ENCODE measurements around the gene WDR48.

Gene WDR48

DNA sequence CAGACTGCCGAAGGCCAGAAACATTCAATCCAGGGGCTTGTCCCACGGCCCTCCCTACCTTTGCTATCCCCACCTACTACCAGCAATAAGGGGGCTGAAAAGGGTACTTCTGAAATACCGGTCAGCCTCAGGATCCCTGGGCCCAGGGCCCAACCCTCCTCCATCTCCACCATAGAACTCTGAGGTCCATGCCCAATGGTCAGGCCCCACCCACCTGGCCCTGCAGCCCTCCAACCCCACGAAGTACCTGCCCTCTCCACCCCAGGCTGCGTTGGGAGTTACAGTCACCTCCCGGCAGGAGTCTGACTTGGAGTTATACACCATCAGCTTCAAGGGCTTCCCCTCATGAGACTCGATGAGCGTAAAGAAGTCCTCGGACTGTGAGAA, 48.7 kb downstream of the WDR48 start:
- TF ChIP-seq, protein P1, sequence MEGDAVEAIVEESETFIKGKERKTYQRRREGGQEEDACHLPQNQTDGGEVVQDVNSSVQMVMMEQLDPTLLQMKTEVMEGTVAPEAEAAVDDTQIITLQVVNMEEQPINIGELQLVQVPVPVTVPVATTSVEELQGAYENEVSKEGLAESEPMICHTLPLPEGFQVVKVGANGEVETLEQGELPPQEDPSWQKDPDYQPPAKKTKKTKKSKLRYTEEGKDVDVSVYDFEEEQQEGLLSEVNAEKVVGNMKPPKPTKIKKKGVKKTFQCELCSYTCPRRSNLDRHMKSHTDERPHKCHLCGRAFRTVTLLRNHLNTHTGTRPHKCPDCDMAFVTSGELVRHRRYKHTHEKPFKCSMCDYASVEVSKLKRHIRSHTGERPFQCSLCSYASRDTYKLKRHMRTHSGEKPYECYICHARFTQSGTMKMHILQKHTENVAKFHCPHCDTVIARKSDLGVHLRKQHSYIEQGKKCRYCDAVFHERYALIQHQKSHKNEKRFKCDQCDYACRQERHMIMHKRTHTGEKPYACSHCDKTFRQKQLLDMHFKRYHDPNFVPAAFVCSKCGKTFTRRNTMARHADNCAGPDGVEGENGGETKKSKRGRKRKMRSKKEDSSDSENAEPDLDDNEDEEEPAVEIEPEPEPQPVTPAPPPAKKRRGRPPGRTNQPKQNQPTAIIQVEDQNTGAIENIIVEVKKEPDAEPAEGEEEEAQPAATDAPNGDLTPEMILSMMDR (IDR thresholded peaks at IDR 0.05): no peak

GRCh38 chr3:39101022-39101689, 49.3 kb downstream of the WDR48 start:
- no peak overlapping the region for H3K27ac ChIP-seq
- TF ChIP-seq, protein P1 (IDR thresholded peaks at IDR 0.05): peak; percentile 33
- DNase-seq (ENCODE audit: low spot score): no peak
- no peak overlapping the region for H3K4me3 ChIP-seq

More for the DNA sequence above, 48.7 kb downstream of the WDR48 start:
- no peak for DNase-seq (ENCODE audit: low spot score)
- Histone ChIP-seq H3K4me3 (no peak overlapping the region), H3K27ac (no peak overlapping the region)

DNA sequence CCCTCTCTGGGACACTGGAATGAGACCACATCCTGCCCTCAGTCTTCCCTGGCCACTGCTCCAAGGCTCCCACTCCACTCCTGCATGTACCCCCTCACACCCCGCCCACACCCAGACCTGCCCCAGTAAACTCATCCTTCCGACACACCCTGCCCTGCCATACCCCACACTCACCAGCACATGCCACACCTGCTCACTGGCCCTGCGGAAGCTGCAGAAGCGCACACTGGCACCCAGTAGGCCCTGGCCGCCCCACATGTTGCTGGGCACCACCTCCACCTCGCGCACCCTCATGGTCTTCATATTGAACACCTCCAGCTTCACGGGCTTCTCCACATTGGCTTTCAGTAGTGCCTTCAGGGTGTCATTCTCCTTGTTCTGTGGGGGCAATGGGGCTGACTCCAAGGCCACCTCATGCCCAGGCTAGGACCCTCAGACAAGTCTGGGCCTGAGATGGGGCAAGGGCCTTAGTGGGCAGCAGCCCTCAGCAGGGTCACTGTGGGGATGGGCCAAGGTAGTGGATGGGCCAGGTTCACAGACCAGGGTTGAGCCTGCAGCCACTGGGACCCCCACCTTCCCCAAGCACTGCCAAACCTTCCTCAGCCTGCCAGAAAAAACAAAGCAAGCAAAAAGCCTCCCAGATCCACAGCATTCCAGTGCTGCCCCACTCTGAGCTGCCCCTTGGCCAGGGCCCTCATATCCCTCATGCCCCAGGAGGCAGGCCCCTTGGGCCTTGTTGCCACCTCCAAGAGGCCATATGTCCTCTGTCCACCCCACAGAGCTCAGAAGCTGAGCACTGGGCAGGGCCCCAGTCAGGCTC, 50.9 kb downstream of the WDR48 start:
- peak overlapping the region in 1 of 2 donors; percentile 96 for H3K27ac ChIP-seq
- TF ChIP-seq, protein P1 (IDR thresholded peaks at IDR 0.05): no peak
- no peak for DNase-seq (ENCODE audit: low spot score)
- no peak overlapping the region for H3K4me3 ChIP-seq

GRCh38 chr3:39103324-39103693, 51.5 kb downstream of the WDR48 start:
- Histone ChIP-seq H3K27ac (peak overlapping the region in 1 of 2 donors; percentile 96), H3K4me3 (no peak overlapping the region)
- TF ChIP-seq, protein P1 (IDR thresholded peaks at IDR 0.05): no peak
- no peak for DNase-seq (ENCODE audit: low spot score)

DNA sequence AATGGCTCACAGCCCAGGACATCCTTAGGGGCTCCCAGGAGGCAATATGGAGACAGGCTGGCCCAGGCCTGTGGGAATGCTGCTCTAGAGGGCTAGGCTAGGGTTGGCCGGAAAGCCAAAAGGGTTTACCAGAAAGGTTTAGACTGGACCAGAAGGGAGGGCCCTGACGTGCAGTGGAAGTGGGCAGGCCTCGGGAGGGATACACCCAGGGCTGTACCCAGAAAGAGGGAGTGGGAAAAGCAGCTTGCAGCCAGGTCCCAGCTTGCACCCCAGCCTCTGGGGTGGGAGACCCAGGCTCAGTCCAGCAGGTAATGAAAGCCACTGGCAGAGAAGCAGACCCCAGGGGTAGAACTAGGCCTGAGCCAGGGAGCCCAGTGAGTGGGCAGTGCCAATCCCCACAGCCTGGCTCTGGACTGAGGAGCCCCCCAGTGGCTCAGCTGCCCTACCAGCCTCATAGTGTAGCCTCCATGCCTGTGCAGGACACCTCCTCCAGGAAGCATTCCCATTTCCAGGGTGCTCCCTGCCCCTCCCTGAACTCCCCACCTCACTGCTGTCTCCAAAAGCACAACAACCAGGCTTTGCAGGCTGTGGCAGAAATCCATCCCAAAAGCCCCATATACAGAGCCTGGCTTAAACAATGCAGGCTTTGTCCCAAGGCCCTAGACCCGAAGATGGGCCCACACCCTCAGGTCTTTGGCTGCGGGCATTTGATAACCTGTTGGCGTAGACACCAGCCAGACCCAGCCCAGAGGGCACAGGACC, 52.2 kb downstream of the WDR48 start:
- no peak overlapping the region for H3K4me3 ChIP-seq
- TF ChIP-seq, protein P1 (IDR thresholded peaks at IDR 0.05): no peak
- no peak for DNase-seq (ENCODE audit: low spot score)
- peak overlapping the region in 1 of 2 donors; percentile 96 for H3K27ac ChIP-seq

GRCh38 chr3:39104961-39105686, 53.3 kb downstream of the WDR48 start:
- DNase-seq (ENCODE audit: low spot score): no peak
- TF ChIP-seq, protein P1 (IDR thresholded peaks at IDR 0.05): no peak
- Histone ChIP-seq H3K27ac (peak overlapping the region in 1 of 2 donors; percentile 96), H3K4me3 (peak overlapping the region; percentile 85)
